NCI-H2196 (cell line): ENCODE data around the gene SLC38A2.
A peak's percentile ranks its signal among the peaks of the same experiment; 100 is the strongest.

ENCODE experiments used
- DNase-seq: peaks from one replicate; lab custom pipeline; 2025; ENCODE audit not compliant: unreplicated experiment; lab: John Stamatoyannopoulos, UW

SLC38A2 gene

DNA sequence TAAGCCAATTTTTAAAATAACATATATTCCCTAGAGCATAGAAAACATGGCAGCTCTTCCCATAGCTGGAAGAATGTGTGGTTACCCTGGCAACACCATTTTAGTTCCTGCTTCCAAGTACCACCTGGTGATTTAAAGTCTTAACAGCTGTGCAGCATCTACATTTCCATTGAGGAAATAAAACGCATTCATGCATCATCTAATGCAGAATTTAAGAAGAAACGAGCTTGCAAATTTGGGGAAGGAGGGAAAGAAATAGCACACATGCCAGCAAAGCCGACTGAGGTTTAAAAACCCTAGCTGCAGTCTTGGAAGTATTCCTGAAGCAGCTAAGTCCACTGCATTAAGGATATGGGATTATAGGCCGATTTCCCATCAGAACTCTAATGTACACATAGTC, 22.8 kb upstream of the SLC38A2 start:
- no peak for DNase-seq

DNA sequence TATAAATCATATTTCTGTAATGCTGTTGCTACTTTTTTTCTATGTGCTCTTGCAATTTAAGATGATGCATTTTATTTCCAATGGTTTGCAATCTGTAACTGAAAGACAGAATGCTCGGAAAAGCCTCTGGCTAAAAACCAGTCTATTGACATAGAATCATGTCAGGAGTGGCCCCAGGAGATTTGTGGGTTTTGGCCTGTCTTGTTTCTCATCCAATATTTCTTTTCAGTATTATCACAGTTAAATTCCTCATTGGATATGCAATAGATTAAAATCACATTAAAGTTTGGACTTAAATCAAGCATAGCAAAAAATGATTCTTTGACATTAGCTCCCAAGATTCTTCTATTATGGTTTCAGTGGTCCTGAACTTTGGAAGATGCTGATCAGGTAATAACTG, 19.1 kb upstream of the SLC38A2 start:
- DNase-seq = no peak

DNA sequence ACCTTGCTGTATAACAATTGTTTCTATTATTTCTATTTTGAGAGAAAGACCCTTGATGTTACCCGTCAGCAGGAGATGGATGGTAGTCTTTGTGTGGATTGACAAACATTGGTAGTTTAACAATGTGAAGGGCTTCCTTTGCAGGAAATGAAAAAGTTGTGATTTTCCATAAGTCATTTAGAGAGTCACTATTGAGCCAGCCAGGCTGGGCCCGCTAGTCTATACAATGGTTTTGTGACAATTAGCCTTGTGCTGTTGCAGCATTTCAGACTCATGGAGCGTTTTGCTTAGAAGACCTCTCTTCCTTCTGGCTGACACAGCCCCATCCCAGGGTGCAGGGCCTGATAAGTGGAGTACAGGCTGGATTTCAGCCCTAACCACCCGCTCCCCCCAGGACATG, 18.3 kb upstream of the SLC38A2 start:
- DNase-seq = no peak

DNA sequence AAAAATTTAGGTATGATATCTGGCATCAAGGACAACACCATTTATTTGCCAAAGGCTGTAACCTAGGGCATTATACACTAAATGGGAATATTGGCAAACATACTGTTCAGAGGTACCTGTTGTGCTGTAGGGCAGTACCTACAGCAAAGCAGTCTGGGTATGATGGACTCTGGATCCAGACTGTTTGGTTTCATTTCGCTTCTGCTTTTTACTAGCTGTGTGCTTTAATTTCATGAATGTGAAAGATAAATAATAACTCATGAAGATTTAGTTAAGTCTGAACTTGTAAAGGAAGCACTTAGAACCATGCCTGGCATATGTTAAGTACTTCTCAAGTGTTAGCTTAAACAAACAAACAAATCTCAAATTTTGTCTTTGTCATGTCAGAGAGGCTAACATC, 17.7 kb upstream of the SLC38A2 start:
- no peak for DNase-seq

DNA sequence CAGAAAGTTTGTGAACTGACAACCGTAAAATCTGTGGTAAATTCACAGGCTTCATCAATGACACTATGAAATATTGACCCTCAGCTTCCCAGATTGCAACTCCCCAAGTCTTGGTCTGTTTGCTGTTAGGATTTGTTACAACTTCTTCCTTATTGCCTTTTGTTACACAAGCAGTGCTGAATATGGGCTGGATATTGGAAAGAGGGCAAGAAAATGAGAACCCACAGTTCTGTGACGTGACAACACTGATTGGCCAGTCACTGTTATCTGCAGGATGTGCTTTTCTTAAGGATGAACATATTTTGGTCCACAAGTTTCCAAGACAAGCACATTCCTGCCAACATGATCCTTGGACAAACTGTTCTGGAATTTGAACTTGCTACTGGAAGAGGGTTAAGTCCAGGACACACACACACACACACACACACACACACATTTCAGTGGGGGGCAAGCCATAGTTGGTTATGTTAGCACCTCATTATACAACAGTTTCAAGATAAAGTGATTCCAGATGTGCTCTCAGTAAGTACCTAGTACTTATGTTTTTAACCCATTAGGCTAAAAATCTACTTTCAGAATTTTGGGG, 16.6 kb upstream of the SLC38A2 start:
- DNase-seq = no peak

DNA sequence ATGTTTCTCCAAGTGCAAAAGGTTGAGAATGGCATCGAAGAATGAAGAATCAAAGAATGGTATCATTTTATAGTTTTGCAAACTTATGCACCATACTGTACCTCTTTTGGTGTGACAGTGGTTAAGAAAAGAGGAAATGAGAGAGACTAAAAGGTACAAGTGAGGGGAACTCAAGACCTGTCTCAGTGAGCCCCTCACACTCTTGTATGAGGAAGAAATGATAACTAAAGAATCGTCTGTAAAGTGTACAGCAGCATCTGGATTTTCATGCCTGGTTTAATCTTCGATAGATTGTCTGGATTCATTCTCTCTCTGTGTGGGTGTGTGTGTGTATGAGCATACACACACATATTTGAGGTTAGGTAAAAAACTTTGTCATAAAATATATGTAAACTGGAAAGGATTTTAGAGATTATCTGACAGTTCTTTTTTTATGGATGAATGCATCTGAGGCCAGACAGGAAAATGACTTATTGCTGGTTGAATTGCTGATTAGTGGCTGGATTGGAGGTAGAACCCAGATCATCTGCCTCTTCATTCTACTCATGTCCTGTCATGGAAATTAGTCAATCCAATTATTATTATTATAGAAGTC, 16.0 kb upstream of the SLC38A2 start:
- no peak for DNase-seq

DNA sequence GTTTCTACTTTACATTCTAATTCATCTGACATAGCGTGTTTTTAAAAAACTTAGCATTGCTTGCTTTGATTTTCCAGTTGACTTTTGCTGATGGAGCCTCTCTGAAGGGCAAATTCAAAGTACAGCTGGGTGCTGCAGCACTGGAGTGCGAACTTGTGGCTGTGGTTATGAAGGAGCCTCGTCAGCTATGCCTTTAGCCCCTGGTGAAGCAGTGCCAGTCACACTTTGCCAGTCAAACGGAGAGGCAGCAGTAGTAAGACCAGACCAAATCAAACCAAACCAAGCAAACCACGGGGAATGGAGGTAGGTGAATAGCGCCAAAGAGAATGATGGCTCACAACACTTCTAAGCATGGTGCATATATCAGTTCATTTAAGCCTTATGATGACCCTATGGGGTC, 15.1 kb upstream of the SLC38A2 start:
- DNase-seq = no peak

DNA sequence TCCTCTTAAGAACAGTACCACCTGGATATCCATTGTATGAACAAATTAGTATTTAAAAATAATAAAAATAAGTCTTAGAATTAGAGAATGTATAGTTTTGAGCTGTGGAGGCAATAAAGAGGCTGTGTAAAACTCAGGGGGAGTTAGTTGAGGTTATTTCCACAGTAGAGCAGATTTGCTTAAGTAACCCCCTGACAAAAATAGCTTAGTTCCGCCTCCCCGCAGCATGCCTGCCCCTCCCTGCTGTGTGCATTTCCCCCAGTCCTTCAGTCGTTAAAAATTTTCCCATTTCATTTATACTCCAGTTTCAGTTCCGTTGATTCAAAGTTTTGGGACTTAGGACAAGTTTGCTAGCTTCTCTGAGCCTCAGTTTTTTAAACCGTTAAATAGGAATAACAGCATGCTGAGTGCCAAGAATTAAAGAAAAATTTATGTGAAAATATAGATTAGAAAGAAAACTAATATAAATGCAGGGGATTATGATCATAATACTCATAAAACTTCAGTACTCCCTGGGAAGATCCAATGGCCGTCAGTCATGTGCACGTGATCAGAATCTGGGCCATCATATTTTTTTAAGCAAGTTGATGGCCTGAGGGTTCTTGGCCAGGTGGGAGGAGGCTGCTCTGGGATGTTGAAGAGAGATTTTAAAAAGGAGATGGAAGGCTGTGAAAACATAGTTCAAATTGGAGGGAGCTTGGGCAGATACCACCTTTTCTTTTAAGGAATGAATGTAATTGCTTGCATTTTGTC, 14.5 kb upstream of the SLC38A2 start:
- DNase-seq = no peak

DNA sequence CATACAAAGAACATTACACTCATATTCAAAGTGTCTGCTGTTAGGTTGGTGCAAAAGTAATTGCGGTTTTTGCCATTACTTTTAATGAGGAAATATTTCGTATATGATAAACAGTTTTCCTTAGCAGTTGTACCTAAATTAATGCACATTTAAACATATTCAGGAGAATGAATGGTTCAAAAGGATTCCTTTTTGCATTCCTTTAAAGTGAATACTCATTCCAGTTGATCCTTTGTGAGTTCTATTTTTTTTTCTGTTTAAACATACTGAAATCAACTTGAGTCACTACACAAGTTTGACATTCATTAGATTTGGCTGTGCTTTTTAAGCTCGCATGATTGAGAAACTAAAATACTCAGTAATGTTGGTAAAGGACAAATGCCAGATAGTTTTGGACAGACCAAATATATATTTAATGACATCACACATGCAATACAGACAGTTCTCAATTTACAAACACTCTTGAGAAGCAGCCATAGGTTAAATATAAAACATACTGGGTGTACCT, 13.8 kb upstream of the SLC38A2 start:
- no peak for DNase-seq

DNA sequence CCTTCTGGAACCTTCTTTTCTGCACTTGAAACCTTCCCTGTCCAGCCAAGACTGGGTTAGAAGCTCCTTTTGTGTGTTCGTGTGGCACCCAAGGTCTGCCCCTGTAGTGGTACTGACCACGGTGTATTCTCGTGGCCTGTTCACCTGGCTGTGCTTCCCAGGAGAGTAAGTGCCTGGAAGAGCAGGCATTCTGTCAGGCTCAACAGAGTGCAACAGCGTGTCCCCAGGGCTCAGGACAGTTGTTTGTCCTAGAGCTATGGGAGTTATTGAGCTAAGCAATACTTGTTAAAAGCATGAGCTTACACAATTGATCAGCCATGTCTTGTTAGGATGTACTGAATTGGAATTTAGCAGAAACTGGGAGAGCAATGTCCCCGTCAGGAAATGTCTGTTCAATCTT, 12.9 kb upstream of the SLC38A2 start:
- no peak for DNase-seq

DNA sequence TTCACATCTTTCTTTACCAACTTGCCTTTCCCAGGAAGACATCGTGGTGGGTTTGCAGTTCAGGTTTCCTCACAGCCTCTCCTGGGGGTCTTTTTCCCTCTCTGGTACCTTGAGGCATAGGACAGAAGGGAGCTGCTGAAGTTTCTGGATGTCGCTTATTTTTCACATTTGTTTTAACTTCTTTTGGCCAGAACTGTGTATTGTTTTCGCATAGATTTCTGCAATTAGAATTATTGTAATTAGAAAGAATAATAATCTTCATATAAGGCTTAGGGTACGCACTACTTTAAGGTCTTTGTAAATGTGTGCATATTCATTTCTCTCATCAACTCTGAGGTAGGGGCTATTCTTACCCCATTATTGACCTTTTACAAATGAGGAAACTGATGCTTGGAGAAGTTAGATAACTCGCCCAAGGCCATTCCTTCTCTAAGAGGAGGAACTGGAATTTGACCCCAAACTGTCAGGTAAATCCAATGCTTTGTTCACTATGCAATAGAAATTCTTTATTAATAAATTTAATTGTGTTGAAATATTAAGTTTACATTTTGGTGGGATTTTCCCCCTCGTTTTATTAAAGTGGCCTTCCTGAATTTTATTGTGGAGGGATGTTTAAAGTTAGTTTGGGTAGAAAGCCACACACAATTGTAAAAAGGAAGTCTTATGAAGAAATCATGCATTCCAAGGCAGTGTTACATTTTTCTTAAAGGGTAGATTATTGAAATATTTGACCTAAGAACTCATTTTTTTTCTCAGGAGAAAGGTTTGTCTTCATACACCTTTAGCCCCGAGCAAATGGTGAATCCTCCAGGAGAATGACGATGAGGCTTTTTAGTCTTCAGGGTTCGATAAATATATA, 12.1 kb upstream of the SLC38A2 start:
- DNase-seq = no peak

DNA sequence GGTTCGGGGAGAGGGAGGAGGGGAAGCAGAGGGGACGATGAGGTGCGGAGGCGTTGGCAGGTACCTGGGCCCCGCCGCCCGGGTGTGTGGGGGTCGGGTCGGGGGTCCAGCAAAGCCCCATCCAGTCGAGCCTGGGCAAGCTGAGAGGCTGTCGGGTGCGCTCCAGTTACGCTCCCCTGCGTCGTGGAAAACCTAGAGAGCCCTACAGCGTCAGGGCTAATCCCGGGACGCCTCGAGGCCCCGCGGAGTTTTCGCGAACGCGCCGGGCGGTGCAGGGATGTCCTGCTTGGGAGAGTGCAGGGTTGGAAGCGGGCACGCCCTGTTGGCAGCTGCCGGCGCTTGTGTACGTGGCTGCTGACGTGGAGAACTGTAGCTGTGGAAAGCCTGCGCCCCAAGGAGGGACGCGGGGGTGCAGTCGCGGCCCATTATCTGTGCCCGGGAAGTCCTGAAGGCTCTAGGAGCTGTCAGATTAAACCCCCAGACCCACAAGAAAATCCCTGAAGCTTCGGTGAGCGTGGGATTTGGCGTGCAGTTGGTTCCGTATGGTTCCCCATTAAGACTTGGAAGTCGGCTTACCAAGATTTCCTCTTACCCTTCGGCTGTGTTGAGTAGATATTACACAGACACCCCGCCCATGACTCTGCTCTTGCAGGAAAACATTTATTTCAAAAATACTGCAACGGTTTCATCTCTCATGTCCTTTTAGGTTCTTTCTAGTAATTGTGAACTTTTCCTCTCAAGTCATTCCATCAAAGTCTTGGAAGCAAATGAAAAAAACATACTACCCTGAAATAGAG, 11.3 kb upstream of the SLC38A2 start:
- DNase-seq = peak; percentile 45

DNA sequence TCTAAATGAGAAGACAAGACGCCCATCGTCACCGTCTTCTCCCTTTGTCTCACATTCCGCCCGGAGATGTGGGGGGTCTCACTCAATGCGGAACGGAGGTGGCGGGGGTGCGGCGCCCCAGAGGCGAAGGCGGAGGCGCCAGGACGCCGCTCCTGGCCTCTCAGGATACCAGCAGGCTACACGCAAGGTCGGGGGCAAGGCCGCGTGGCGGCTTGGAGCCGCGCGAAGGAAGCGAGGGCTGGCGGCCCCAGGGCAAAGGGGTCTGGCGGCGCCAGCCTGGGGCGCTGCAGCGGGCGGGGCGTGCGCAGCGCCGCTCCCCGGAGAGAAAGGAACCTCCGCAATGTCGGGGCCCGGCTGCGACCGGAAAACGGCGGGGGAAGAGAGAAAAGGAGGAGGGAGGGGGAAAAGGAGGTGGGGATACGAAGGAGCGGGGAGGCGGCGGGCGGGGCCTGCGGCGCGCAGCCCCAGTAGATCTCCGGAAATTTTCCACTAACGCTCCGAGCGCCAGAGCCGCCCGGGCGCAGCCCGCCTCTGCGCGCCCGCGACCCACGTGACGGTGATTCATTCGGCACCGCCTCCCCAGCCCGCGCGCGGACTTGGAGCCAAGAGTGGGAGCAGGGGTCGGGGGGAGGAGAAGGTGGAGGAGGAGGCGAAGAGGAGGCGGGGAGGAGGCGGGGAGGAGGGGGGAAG, 10.5 kb upstream of the SLC38A2 start:
- DNase-seq = peak; percentile 94

DNA sequence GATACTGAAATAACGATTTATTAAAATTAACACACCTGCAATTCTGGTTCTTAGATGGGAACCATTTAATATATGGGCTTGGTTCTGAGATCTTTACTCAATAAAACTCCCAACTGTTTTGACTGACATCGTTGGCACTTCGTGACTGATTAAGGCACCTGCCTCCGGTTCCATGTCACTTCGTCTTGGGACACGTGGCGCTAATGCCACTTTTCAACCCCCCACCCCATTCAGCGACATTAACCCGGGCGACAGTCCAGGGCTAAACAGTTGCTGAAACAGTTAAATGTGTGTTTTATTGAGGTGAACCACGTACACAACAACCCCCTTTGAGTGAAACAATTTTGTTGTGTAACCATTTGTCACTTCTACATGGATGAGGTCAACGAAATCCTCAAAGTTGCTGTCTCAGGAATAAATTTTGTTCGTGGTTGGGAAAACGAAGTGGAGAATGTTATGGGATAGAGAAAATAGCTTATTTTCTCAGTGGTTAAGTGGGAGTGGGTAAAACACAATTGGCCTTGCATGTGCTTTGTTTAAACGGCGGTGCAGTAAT, 9.9 kb upstream of the SLC38A2 start:
- DNase-seq = peak; percentile 37

DNA sequence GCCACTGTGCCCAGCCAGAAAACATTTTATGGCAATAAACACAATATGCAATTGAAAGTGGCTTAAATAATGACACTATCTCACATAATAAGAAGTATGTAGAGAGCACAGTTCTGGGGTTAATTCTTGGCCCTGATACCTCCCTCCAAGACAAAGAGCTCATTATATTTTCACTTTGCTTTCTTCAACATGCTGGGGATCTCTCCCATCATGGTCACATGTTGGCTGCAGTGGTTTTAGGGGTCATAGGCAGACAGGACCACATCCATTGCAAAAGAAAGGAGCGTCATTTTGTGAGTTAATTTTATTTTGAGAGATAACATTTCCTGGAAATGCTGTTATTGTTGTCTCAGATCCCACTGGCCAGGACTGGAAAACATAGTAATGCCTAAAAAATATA, 8.3 kb upstream of the SLC38A2 start:
- no peak for DNase-seq

DNA sequence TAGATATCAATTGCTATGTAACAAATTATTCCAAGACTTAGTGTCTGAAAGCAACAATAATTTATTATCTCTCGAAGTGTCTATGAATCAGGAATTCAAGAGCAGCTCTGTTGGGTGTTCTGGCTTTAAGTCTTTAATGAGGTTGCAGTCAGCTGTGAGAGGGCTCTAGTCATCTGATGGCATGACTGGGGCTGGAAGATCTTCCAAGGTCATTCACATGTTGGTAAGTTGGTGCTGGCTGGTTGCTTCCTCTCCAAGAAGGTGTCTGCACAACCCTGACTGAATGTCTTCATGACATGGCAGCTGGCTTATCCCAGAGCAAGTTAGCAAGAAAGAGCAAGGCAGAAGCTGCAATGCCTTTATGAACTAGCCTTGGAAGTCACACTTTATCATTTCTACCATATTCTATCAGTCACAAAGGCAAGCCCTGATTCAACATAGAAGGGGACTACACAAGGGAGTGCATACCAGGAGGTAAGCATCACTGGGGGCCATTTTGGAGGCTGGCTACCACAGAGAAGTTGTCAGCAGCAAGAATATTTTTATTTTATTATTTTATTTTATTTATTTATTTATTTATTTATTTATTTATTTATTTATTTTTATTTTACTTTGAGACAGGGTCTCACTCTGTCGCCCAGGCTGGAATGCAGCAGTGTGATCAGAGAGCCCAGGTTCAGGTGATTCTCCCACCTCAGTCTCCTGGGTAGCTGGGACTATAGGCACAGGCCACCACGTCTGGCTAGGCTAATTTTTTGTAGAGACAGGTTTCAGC, 7.6 kb upstream of the SLC38A2 start:
- DNase-seq = no peak

DNA sequence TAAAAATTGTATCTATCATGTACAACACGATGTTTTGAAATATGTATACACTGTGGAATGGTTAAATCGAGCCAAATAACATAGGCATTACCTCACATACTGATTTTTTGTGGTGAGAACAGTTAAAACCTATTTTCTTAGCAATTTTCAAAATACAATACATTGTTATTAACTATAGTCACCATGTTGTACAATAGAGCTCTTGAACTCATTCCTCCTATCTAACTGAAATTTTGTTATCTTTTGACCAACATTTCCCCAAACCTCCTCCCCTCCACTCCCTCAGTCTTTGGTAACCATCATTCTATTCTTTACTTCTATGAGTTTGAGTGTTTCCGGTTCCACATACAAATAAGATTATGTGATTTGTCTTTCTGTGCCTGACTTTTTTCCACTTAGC, 6.8 kb upstream of the SLC38A2 start:
- DNase-seq = no peak

DNA sequence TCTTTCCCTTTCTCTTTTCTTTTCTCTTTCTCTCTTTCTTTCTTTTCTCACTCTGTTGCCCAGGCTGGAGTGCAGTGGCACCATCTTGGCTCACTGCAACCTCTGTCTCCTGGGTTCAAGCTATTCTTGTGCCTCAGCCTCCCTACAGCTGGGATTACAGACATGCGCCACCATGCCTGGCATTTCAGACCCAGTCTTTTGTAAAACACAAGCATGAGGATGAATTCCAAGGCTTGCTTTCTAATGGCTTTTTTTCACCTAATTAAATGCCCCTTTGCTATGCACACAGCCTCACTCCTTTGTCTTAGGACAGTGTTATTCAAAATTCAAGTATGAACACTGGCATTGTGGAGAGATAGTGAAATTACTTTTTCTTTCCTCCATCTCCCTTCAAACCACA, 6.0 kb upstream of the SLC38A2 start:
- no peak for DNase-seq

DNA sequence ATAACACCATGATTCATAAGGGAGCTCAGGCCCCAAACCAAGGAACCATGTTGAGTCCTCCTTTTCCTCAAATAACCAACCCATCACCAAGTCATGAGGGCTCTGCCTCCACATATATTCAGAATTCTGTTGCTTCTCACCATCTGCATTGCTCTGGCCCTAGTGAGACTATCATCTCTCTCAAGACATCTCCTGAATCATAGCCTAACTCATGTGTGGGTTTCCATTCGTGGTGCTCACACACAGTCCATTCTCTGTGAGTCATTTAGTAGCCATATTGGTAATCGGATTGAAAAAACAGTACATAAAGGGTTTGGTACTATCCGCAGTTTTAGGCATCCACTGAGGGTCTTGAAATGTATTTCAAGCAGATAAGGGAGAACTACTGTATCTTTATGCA, 5.1 kb upstream of the SLC38A2 start:
- DNase-seq = no peak
